ENCODE results near the gene SRC. TPM values are rescaled to one million over a fixed set of nuclear protein-coding genes. Genes with fewer than 3 reads are reported as not detected.

The SRC gene
- total RNA-seq, 1 donor = 24.1 TPM

DNA sequence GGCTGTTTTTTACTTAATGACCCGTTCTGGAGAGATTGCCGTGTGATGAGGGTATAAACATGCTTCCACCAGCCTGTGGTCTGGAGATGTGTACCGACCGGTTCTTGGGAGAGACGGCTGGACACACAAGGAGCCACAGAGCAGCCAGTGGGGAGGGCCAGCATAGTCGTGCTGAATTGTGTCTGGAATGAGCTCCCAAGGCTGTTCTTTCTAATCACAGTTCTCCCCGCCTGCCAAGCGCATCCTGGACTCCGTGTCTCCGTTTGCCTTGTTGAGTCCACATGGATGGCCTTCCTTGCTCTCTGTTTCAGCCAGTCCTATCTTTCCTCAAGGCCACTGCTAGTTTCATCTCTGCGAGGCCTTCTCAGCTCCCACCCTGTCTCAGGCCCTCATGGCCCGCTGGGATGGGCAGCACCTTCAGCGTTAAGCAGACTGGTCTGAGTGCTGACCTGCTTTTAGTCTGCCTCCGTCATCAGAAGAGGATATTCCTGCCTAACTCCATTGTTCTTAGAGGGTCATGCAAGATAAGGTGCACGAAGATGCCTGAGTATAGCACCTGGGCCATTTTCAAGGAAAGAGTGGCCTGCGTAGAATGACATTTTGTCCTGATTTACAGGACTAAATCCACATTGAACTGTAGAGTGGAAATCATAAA is 35.9 kb upstream of the SRC start:
- no peaks in the 10 kb centered on the region for H3K9me3 ChIP-seq (ENCODE audit: low read depth, low read length)
- H3K4me3 ChIP-seq (ENCODE audit: low read length) = no peak overlapping the region
- no peaks in the 10 kb centered on the region for H3K27me3 ChIP-seq (ENCODE audit: insufficient read depth, low read length)
- peaks cover 8% of the 10 kb centered on the region for H3K4me1 ChIP-seq (ENCODE audit: insufficient read depth, low read length)

DNA sequence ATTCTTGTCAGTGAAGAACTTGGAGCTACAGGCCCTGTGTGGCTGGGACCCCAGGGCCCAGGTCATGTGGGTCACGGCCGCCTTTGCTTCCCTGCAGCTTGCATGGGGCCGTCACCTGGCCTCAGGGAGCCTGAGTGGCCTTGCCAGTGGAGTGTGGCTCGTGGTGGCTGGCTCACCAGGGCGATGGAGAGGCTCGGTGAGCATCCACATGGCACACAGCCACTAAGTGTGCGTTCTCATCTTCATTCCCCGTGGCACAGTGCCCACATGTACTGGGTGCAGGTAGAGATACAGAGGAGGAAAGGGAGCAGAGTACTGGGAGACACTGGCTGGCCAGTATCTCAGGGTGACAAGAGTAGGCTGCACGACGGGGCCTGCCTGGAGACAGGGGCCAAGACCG is 35.0 kb upstream of the SRC start:
- H3K27me3 ChIP-seq (ENCODE audit: insufficient read depth, low read length) = no peaks in the 10 kb centered on the region
- H3K9me3 ChIP-seq (ENCODE audit: low read depth, low read length) = no peaks in the 10 kb centered on the region
- H3K4me3 ChIP-seq (ENCODE audit: low read length) = no peak overlapping the region
- H3K4me1 ChIP-seq (ENCODE audit: insufficient read depth, low read length) = peaks cover 17% of the 10 kb centered on the region

DNA sequence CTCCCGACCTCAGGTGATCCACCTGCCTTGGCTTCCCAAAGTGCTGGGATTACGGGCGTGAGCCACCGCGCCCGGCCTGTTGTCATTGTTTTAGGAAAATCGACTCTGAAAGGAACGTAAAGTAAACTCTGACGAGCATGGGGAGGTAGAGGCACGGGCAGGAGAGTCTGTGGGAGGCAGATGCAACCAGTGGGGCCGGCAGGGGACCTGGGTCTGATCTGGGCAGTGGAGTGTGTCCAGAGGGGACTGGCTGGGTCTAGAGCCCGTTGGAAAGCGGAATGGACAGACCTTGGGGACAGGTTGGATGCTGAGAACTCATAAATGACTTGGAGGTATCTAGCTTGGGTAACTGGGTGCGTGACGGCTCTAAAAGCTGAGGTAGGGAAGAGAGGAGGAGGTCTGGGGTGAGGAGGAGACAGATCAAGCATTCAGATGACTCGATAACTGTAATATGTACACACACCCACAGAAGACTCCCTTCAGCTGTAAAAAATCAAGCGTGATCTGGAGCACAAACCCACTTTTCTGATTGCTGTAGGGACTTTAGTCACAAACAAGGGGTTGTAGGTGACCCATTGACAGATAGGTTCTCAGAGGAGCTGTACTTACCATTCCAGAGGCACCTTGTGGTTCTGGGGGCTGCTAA is 34.1 kb upstream of the SRC start:
- H3K27me3 ChIP-seq (ENCODE audit: insufficient read depth, low read length) = no peaks in the 10 kb centered on the region
- H3K4me1 ChIP-seq (ENCODE audit: insufficient read depth, low read length) = peaks cover 26% of the 10 kb centered on the region
- no peaks in the 10 kb centered on the region for H3K9me3 ChIP-seq (ENCODE audit: low read depth, low read length)
- no peak overlapping the region for H3K4me3 ChIP-seq (ENCODE audit: low read length)

DNA sequence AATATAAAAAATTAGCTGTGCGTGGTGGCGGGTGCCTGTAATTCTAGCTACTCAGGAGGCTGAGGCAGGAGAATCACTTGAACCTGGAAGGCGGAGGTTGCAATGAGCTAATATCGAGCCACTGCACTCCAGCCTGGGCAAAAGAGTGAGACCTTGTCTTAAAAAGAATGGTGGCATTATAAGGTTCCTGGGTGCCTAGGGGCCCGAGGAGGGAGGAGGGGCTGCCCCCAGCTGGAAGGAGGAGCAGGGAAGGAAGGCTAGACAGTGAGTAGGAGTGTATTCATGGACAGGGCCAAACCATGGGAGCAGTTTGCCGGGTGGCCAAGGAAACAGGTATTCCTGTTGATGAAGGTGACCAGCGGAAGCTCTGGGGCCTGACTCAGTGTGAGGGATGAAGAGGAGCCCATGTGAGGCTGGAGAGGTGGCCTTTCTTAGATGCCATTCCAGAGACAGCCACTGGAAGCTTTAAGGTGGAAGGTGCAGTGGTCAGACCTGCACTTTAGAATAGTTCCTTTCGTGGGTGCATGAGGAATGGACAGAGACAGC is 32.3 kb upstream of the SRC start:
- peaks cover 36% of the 10 kb centered on the region for H3K4me1 ChIP-seq (ENCODE audit: insufficient read depth, low read length)
- no peaks in the 10 kb centered on the region for H3K9me3 ChIP-seq (ENCODE audit: low read depth, low read length)
- H3K4me3 ChIP-seq (ENCODE audit: low read length) = no peak overlapping the region
- H3K27me3 ChIP-seq (ENCODE audit: insufficient read depth, low read length) = no peaks in the 10 kb centered on the region

DNA sequence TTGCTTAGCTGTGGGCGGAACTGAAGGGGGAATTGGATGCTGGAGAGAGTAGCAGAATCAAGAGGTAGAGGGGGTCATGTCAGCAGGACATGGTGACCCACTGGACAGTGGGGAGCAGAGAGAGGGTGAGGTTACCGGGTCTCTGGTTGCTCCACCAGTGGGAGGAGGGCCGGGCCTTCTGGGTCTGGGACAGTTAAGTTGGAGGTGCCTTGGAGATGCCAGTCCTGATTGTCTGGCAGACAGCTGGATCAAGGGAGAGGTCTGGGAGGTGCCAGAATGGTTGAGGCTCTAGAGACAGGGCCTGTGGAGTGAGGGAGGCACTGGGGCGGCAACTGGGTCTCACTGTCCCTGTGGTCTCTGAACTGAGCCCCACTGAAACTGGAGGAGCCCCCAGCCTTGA is 31.8 kb upstream of the SRC start:
- Histone ChIP-seq H3K27me3 (ENCODE audit: insufficient read depth, low read length) (no peaks in the 10 kb centered on the region), H3K4me1 (ENCODE audit: insufficient read depth, low read length) (peaks cover 36% of the 10 kb centered on the region), H3K4me3 (ENCODE audit: low read length) (no peak overlapping the region), H3K9me3 (ENCODE audit: low read depth, low read length) (no peaks in the 10 kb centered on the region)

DNA sequence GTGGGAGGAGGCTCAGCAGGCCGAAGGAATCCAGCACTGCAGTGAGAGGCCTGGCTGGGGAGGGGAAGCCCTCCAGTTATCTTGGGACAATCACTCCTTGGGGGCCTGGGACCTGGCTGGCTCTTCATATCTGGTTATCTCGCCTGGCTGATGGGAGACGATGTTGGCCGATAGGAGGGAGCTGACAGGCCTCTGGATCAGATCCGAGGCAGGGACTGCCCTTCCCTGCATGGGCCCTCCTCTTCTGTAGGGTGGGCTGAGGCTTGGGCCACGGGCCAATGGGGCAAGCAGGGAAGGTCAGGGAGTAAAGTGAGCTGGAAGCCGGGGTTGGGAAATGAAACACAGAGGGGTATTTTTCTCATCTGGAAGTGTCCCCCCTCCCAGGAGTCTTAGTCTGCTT is 31.3 kb upstream of the SRC start:
- Histone ChIP-seq H3K4me1 (ENCODE audit: insufficient read depth, low read length) (peaks cover 36% of the 10 kb centered on the region), H3K27me3 (ENCODE audit: insufficient read depth, low read length) (no peaks in the 10 kb centered on the region), H3K9me3 (ENCODE audit: low read depth, low read length) (no peaks in the 10 kb centered on the region), H3K4me3 (ENCODE audit: low read length) (no peak overlapping the region)

DNA sequence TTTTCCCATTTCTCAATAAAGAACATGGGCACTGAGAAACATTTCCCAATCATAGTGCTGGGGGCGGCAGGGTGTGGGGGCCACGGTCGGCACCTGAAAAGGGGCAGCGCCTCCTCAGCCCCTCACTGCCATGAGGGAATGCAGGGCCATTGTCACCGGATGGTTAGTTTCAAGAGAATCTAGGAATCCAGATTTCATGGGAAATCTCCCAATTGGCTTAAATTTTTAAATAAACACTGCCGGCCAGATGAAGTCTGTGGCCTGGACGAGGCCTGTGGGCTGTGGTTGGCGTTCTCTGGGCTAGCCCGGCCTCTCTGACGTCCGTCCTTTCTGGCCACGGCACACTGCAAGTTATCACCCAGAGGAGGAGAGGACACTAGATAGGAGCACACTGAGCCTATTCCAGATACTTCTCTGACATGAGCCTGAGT is 30.9 kb upstream of the SRC start:
- H3K27me3 ChIP-seq (ENCODE audit: insufficient read depth, low read length) = no peaks in the 10 kb centered on the region
- H3K9me3 ChIP-seq (ENCODE audit: low read depth, low read length) = no peaks in the 10 kb centered on the region
- peaks cover 36% of the 10 kb centered on the region for H3K4me1 ChIP-seq (ENCODE audit: insufficient read depth, low read length)
- no peak overlapping the region for H3K4me3 ChIP-seq (ENCODE audit: low read length)

DNA sequence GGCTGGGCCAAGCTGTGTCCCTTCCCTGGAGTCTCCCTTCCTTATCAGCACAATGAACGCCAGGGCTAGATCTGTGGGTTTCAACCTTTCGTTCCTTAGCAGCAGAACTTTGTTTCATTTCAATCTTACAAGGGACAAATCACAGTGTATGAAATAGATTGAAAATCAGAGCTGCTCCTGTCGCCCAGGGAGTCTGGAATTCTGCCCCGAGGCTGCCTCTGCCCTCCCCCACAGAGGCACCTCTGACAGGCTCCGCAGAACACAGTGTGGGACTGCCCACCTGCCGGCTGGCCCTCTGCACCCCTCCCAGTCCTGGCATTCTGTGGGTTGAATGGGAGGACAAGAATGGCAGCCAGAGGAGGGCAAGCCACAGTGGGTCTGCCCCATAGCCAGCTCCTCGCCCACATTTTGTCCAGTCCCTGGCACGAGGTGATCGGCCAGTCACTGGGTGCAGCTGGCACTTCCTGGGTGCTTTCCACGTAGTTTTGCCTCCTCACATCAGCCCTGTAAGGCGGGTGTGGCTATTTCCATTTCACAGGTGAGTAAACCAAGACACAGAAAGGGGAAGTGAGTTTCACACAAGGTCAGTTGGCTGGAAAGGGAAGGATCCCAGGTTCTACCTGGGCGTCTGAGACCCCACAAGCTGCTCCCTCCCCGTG is 30.4 kb upstream of the SRC start:
- H3K4me3 ChIP-seq (ENCODE audit: low read length) = no peak overlapping the region
- no peaks in the 10 kb centered on the region for H3K27me3 ChIP-seq (ENCODE audit: insufficient read depth, low read length)
- H3K4me1 ChIP-seq (ENCODE audit: insufficient read depth, low read length) = peaks cover 36% of the 10 kb centered on the region
- no peaks in the 10 kb centered on the region for H3K9me3 ChIP-seq (ENCODE audit: low read depth, low read length)

DNA sequence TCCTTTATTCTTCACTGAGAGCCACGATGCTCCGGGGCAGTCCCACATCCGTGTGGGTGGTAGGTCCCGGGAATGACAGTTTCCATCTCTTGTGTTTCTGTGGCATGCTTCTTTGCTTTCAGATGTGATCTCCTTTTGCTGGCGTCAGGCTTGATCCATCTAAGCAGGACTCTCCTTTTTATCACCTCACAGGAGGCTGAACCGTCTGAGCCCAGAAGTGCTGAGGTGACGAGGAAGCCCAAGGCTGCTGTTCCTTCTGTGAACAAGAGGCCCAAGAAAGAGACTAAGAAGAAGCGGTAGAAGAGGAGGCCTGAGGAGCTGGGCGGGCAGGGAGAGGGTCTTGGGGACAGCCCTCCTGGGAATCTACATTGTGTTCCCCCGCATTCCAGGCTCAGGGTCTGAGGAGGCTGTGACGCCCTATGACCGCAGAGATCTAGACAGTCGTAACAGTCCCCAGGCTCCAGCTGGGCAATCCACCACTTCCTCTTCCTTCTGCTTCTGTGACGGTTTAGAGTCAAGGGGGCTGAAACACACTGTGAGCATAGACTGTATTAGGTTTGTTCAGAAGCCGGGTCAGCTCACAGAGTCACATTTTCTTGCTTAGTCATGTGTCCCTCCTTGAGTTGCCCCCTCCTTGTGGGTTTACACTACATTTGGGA is 29.7 kb upstream of the SRC start:
- H3K27me3 ChIP-seq (ENCODE audit: insufficient read depth, low read length) = no peaks in the 10 kb centered on the region
- H3K9me3 ChIP-seq (ENCODE audit: low read depth, low read length) = no peaks in the 10 kb centered on the region
- H3K4me1 ChIP-seq (ENCODE audit: insufficient read depth, low read length) = peaks cover 36% of the 10 kb centered on the region
- H3K4me3 ChIP-seq (ENCODE audit: low read length) = no peak overlapping the region

DNA sequence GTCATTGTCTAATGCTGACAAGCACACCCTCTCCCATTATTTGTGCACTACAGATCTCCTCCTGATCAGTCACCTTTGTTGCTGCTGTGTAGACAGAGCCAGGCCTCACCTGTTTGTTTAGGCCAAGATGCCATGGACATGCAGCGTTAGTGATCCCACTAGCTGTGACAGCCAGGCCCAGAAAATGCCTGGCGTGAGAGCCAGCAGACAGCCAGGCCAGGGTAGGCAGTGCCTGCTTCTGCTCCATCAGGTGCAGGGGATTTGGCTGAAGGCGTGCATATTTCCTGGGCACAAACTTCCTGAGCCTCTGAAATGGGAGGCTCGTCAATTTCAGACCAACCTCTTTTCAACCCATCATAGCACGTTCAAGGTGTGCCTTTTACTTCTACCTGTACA is 29.2 kb upstream of the SRC start:
- Histone ChIP-seq H3K27me3 (ENCODE audit: insufficient read depth, low read length) (no peaks in the 10 kb centered on the region), H3K4me1 (ENCODE audit: insufficient read depth, low read length) (peaks cover 36% of the 10 kb centered on the region), H3K4me3 (ENCODE audit: low read length) (no peak overlapping the region), H3K9me3 (ENCODE audit: low read depth, low read length) (no peaks in the 10 kb centered on the region)

DNA sequence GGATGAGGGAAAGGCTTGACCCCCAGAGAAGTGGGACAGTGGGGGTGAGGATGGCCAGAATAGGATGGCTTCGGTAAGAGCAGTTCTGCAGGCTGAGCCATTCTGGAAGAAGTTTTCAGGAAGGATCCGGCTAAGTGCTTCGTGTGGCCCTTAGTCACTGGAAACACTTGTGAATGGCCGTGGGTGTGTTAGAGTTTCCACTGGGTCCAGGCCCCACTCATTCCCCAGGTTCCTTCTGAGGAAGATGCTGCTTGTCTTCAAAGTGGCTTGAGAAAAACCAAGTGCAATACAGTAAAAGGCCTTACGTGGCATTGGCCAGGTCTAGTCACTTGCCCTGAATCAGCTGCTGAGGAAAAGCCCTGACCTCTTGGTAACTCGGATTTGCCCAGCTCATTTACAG is 28.6 kb upstream of the SRC start:
- H3K4me1 ChIP-seq (ENCODE audit: insufficient read depth, low read length) = peaks cover 36% of the 10 kb centered on the region
- no peak overlapping the region for H3K4me3 ChIP-seq (ENCODE audit: low read length)
- no peaks in the 10 kb centered on the region for H3K27me3 ChIP-seq (ENCODE audit: insufficient read depth, low read length)
- no peaks in the 10 kb centered on the region for H3K9me3 ChIP-seq (ENCODE audit: low read depth, low read length)

DNA sequence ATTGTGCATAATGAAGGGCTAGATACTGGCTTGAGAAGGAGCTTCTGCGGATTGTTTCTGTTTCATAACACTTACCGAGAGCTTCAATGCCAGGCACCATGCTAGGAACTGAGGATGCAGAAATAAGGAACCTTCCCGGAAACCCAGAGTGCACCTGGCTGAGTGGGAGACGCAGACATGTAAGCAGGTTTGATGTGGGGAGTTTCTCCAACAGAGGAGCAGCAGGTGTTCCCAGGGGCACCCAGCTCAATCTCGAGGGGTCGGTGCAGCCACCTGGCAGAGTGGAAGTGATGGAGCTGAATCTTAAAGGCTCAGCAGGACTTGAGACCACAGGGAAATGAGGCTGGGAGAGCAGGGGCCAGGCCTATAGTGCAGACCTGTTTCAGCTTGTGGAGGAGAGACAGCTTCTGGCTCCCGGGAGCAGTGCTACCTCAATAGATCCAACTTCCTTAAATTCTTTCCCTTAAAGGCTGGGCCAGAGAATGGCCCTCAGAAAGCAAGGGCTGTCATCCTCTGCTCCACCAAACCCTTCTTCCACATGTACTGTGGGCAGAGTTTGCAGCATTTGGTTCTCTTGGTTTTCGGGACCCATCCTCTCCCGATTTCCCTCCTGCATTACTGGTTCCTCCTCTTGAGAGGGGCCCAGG is 27.8 kb upstream of the SRC start:
- H3K4me1 ChIP-seq (ENCODE audit: insufficient read depth, low read length) = peaks cover 36% of the 10 kb centered on the region

DNA sequence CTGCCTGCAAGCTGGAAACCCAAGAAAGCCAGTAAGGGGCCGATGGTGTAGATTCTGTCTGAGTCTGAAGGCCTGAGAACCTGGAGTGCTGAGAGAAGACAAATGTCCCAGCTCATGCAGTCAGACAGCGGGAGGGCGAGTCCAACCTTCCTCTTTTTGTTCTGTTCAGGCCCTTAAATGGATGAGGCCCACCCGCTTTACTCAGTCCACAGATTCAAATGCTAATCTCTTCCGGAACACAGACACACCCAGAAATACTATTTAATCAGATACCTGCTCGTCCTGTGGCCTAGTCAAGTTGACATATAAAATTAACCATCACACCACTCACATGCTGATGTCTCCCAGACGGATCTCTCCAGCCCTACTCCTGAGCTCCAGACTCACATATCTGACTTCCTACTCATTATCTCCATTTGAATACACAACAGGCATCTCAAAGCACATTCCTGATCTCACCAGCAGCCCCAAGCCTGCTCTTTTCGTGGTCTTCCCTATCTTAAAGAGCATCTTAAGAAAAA is 26.7 kb upstream of the SRC start:
- Histone ChIP-seq H3K4me1 (ENCODE audit: insufficient read depth, low read length) (peaks cover 36% of the 10 kb centered on the region), H3K27me3 (ENCODE audit: insufficient read depth, low read length) (no peaks in the 10 kb centered on the region), H3K9me3 (ENCODE audit: low read depth, low read length) (no peaks in the 10 kb centered on the region), H3K4me3 (ENCODE audit: low read length) (no peak overlapping the region)

More for the DNA sequence above, 27.8 kb upstream of the SRC start:
- H3K9me3 ChIP-seq (ENCODE audit: low read depth, low read length) = no peaks in the 10 kb centered on the region
- H3K4me3 ChIP-seq (ENCODE audit: low read length) = no peak overlapping the region
- H3K27me3 ChIP-seq (ENCODE audit: insufficient read depth, low read length) = no peaks in the 10 kb centered on the region

DNA sequence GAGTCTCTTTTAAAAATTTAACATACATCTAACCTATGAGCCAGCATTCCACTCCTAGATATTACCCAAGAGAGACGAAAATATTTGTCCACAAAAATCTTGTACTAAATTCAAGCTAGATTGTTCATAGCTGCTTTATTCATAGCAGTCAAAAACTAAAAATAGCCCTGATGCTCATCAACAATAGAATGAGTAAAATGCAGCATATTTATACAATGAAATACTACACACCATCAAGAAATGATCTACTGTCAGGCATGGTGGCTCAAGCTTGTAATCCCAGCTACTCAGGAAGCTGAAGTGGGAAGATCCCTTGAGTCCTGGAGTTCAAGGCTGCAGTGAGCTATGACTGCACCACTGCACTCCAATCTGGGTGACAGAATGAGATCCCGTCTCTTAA is 22.0 kb upstream of the SRC start:
- Histone ChIP-seq H3K27me3 (ENCODE audit: insufficient read depth, low read length) (no peaks in the 10 kb centered on the region), H3K4me1 (ENCODE audit: insufficient read depth, low read length) (no peaks in the 10 kb centered on the region), H3K9me3 (ENCODE audit: low read depth, low read length) (no peaks in the 10 kb centered on the region), H3K4me3 (ENCODE audit: low read length) (no peak overlapping the region)
